ENCODE measurements around the gene SPAG7.

DNA sequence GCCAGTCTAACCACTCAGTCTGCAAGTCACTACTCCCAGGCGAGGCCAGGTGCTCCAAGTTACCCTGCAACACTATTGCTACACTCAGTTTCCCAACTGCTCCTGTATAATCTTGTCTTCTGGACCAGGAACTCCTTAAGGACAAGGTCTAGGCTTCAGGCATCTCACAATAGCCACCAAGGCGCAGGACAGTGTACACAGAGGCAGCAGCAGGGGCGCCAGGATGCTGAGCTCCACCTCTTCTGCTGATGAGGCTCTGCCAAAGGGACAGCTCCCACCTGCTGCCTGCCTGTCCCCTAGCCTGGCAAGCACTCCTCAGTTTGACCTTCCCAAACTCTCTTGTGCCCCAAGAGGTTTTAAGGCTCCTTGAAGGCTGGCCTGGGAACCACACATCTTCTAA is 31.2 kb downstream of the SPAG7 start:
- TF ChIP-seq, protein P1, sequence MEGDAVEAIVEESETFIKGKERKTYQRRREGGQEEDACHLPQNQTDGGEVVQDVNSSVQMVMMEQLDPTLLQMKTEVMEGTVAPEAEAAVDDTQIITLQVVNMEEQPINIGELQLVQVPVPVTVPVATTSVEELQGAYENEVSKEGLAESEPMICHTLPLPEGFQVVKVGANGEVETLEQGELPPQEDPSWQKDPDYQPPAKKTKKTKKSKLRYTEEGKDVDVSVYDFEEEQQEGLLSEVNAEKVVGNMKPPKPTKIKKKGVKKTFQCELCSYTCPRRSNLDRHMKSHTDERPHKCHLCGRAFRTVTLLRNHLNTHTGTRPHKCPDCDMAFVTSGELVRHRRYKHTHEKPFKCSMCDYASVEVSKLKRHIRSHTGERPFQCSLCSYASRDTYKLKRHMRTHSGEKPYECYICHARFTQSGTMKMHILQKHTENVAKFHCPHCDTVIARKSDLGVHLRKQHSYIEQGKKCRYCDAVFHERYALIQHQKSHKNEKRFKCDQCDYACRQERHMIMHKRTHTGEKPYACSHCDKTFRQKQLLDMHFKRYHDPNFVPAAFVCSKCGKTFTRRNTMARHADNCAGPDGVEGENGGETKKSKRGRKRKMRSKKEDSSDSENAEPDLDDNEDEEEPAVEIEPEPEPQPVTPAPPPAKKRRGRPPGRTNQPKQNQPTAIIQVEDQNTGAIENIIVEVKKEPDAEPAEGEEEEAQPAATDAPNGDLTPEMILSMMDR (IDR thresholded peaks at IDR 0.05), result no peak
- no peak for TF ChIP-seq POLR2AphosphoS5 (IDR thresholded peaks at IDR 0.05)

Data from breast epithelium (tissue), 3 donors.